Liver (tissue), 9 donors: ENCODE results near the gene CLMN. TPM values are rescaled to one million over a fixed set of nuclear protein-coding genes. Genes with fewer than 3 reads are reported as not detected.

Experiments
- DNase-seq: peaks from one replicate; pipeline ENCODE4 v3.0.0-alpha.2; 2017; ENCODE audit warnings: low spot score
- H3K27ac ChIP-seq, 2 donors: one replicate each; pipeline ENCODE4 v1.7.0; 2013; ENCODE audit warnings: inconsistent platforms in 2 of 2, low read length in 2 of 2, control low read depth in 1 of 2, low read depth in 1 of 2, mild to moderate bottlenecking in 1 of 2
- H3K27me3 ChIP-seq, 4 donors: one replicate each; pipeline versions ENCODE4 v1.6.1 to v1.7.0; 2013; ENCODE audit warnings: low read length in 3 of 4, inconsistent platforms in 1 of 4, mild to moderate bottlenecking in 1 of 4, moderate library complexity in 1 of 4; ENCODE audit not compliant: control insufficient read depth in 4 of 4, insufficient read depth in 4 of 4
- H3K36me3 ChIP-seq, 4 donors: one replicate each; pipeline versions ENCODE4 v1.6.1 to v1.7.0; 2013; ENCODE audit warnings: low read length in 3 of 4, mild to moderate bottlenecking in 3 of 4, low read depth in 1 of 4, moderate library complexity in 1 of 4; ENCODE audit not compliant: control insufficient read depth in 4 of 4, insufficient read depth in 3 of 4
- H3K4me1 ChIP-seq, 4 donors: one replicate each; pipeline versions ENCODE4 v1.6.1 to v1.7.0; 2013; ENCODE audit warnings: low read length in 3 of 4, mild to moderate bottlenecking in 3 of 4, moderate library complexity in 1 of 4; ENCODE audit not compliant: control insufficient read depth in 4 of 4, insufficient read depth in 4 of 4
- H3K4me3 ChIP-seq, 3 donors: one replicate each; pipeline versions ENCODE4 v1.6.1 to v1.7.0; 2013; ENCODE audit warnings: low read length in 3 of 3, control low read depth in 1 of 3, low read depth in 1 of 3, mild to moderate bottlenecking in 1 of 3
- H3K9ac ChIP-seq, 2 donors: one replicate each; pipeline ENCODE4 v1.7.0; 2013; ENCODE audit warnings: low read length in 2 of 2, mild to moderate bottlenecking in 2 of 2, moderate library complexity in 2 of 2, control low read depth in 1 of 2, low read depth in 1 of 2
- H3K9me3 ChIP-seq, 4 donors: one replicate each; pipeline versions ENCODE4 v1.6.1 to v1.7.0; 2013; ENCODE audit warnings: low read length in 3 of 4; ENCODE audit not compliant: control insufficient read depth in 4 of 4
- CTCF ChIP-seq: fragments of 150-350 bp; IDR thresholded peaks from 2 replicates; pipeline ENCODE4 v1.5.1; 2017; ENCODE audit warnings: improper control_type of control experiment, low read depth, low read length; ENCODE audit not compliant: missing input control
- EGR1 ChIP-seq, 2 donors: IDR thresholded peaks; 2 replicates each; pipeline ENCODE4 v1.6.1; 2016 to 2018; ENCODE audit warnings: antibody characterized with exemption in 2 of 2, low read depth in 2 of 2
- FOXA1 ChIP-seq: IDR thresholded peaks from 2 replicates; pipeline ENCODE4 v1.6.1; 2016; ENCODE audit warnings: antibody characterized with exemption
- FOXA2 ChIP-seq: IDR thresholded peaks from 2 replicates; pipeline ENCODE4 v1.6.1; 2016; ENCODE audit warnings: antibody characterized with exemption
- GABPA ChIP-seq, 2 donors: IDR thresholded peaks in 1 of 2; conservative IDR thresholded peaks in 1 of 2; 2 replicates each; pipeline ENCODE4 v1.6.1; 2016; ENCODE audit warnings: antibody characterized with exemption in 2 of 2, mild to moderate bottlenecking in 1 of 2, moderate library complexity in 1 of 2
- HNF4A ChIP-seq, 2 donors: conservative IDR thresholded peaks; 2 replicates each; pipeline ENCODE4 v1.6.1; 2016; ENCODE audit warnings: antibody characterized with exemption in 2 of 2, mild to moderate bottlenecking in 2 of 2
- HNF4G ChIP-seq: IDR thresholded peaks from 2 replicates; pipeline ENCODE4 v1.6.1; 2016; ENCODE audit warnings: antibody characterized with exemption
- JUND ChIP-seq, 2 donors: IDR thresholded peaks; 2 replicates each; pipeline ENCODE4 v1.6.1; 2016; ENCODE audit warnings: antibody characterized with exemption in 2 of 2
- MAX ChIP-seq: IDR thresholded peaks from 2 replicates; pipeline ENCODE4 v1.6.1; 2016; ENCODE audit warnings: antibody characterized with exemption
- NR2F2 ChIP-seq: IDR thresholded peaks from 2 replicates; pipeline ENCODE4 v1.6.1; 2016; ENCODE audit warnings: antibody characterized with exemption
- RAD21 ChIP-seq, 2 donors: IDR thresholded peaks; 2 replicates each; pipeline ENCODE4 v1.6.1; 2016; ENCODE audit warnings: antibody characterized with exemption in 2 of 2, mild to moderate bottlenecking in 2 of 2
- RXRA ChIP-seq, 2 donors: IDR thresholded peaks; 2 replicates each; pipeline ENCODE4 v1.6.1; 2017 to 2018; ENCODE audit warnings: antibody characterized with exemption in 2 of 2, mild to moderate bottlenecking in 1 of 2
- SP1 ChIP-seq: IDR thresholded peaks from 2 replicates; pipeline ENCODE4 v1.6.1; 2018; ENCODE audit warnings: antibody characterized with exemption, mild to moderate bottlenecking
- TAF1 ChIP-seq: conservative IDR thresholded peaks from 2 replicates; pipeline ENCODE4 v1.6.1; 2016; ENCODE audit warnings: antibody characterized with exemption, mild to moderate bottlenecking
- YY1 ChIP-seq: IDR thresholded peaks from 2 replicates; pipeline ENCODE4 v1.6.1; 2016; ENCODE audit warnings: antibody characterized with exemption, mild to moderate bottlenecking
- WGBS: extraction: QIAGEN DNeasy Blood & Tissue Kit; methylation state at CpG from one replicate; pipeline ENCODE4 v1.1.7; 2013; 5-methylcytosine and 5-hydroxymethylcytosine counted together
- polyA plus RNA-seq, 2 donors: library from polyadenylated mRNA; stranded (reverse) in 1 of 2; unstranded in 1 of 2; fragments of 200-250 nt in 1 of 2; fragments of >200 nt in 1 of 2; fragmentation: Nextera tagmentation in 1 of 2; extraction: Ambion mirVana in 1 of 2; gene quantifications; one replicate each; pipeline versions ENCODE4 v1.2.1 to v1.2.3, GENCODE V29; 2013 to 2015
- total RNA-seq, 2 donors: library from RNA; depleted of rRNA; stranded (reverse); fragments of >200 nt; gene quantifications; one replicate each; pipeline ENCODE4 v1.2.3, GENCODE V29; 2014
- TF ChIP-seq, protein P1 (sequence below): IDR thresholded peaks from 2 replicates; pipeline ENCODE4 v1.6.1; 2016; ENCODE audit warnings: antibody characterized with exemption
- TF ChIP-seq, protein P2 (sequence below): IDR thresholded peaks from 2 replicates; pipeline ENCODE4 v1.6.1; 2016; ENCODE audit warnings: antibody characterized with exemption, mild to moderate bottlenecking
- TF ChIP-seq, protein P3 (sequence below): IDR thresholded peaks from 2 replicates; pipeline ENCODE4 v1.6.1; 2016; ENCODE audit warnings: antibody characterized with exemption
- donor health status: healthy.
- donor health status: healthy.
- donor health status: healthy.
- donor health status: healthy.
- donor health status: healthy.

CLMN gene
- total and polyA plus RNA-seq, 4 donors, result 6.0 to 41.1 (median 24.1) TPM

DNA sequence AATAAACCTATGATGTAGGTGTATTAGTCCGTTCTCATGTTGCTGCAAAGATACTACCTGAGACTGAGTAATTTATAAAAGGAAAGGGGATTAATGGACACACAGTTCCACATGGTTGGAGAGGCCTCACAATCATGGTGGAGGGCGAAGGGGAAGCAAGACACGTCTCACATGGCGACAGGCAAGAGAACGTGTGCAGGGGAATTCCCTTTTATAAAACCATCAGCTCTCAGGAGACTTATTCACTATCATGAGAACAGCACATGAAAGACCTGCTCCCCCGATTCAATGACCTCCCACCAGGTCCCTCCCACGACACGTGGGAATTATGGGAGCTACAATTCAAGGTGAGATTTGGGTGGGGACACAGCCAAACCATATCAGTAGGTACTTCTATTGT is 103.7 kb downstream of the CLMN start:
- Histone ChIP-seq H3K9ac (no peak overlapping the region), H3K4me3 (no peak overlapping the region), H3K36me3 (peaks cover 0 to 5% (median 0%) of the 10 kb centered on the region in 4 donors), H3K27ac (no peak overlapping the region), H3K4me1 (peaks cover 11 to 30% (median 24%) of the 10 kb centered on the region in 4 donors), H3K9me3 (no peaks in the 10 kb centered on the region), H3K27me3 (no peaks in the 10 kb centered on the region)
- no peak for DNase-seq
- TF ChIP-seq SP1 (no peak), HNF4G (no peak), TAF1 (no peak), FOXA1 (no peak), RXRA (IDR thresholded peaks at IDR 0.05) (no peak), MAX (no peak), RAD21 (IDR thresholded peaks at IDR 0.05) (no peak)
- TF ChIP-seq, protein P1, sequence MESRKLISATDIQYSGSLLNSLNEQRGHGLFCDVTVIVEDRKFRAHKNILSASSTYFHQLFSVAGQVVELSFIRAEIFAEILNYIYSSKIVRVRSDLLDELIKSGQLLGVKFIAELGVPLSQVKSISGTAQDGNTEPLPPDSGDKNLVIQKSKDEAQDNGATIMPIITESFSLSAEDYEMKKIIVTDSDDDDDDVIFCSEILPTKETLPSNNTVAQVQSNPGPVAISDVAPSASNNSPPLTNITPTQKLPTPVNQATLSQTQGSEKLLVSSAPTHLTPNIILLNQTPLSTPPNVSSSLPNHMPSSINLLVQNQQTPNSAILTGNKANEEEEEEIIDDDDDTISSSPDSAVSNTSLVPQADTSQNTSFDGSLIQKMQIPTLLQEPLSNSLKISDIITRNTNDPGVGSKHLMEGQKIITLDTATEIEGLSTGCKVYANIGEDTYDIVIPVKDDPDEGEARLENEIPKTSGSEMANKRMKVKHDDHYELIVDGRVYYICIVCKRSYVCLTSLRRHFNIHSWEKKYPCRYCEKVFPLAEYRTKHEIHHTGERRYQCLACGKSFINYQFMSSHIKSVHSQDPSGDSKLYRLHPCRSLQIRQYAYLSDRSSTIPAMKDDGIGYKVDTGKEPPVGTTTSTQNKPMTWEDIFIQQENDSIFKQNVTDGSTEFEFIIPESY, result no peak
- WGBS, result 90% methylated on average over 8 of the region's 8 CpGs

GRCh38 chr14:95215094-95215725 is 104.5 kb downstream of the CLMN start:
- no peak overlapping the region for H3K27ac ChIP-seq
- 74% methylated on average over 3 of the region's 3 CpGs for WGBS
- no peaks in the 10 kb centered on the region for H3K27me3 ChIP-seq
- H3K4me1 ChIP-seq, result peaks cover 9 to 31% (median 25%) of the 10 kb centered on the region in 4 donors
- TF ChIP-seq SP1 (no peak), CTCF (no peak), GABPA (IDR thresholded peaks at IDR 0.05 in 1 of 2, conservative IDR thresholded peaks at IDR 0.05 in 1 of 2) (no peak), RXRA (IDR thresholded peaks at IDR 0.05) (no peak), EGR1 (IDR thresholded peaks at IDR 0.05; ENCODE audit: low read depth in 2 of 2) (no peak), NR2F2 (no peak), MAX (no peak), HNF4G (no peak), FOXA1 (no peak), YY1 (no peak), FOXA2 (no peak), JUND (IDR thresholded peaks at IDR 0.05) (no peak), RAD21 (IDR thresholded peaks at IDR 0.05) (no peak), HNF4A (conservative IDR thresholded peaks at IDR 0.05) (no peak), TAF1 (no peak)
- TF ChIP-seq, protein P1, result no peak
- TF ChIP-seq, protein P2, sequence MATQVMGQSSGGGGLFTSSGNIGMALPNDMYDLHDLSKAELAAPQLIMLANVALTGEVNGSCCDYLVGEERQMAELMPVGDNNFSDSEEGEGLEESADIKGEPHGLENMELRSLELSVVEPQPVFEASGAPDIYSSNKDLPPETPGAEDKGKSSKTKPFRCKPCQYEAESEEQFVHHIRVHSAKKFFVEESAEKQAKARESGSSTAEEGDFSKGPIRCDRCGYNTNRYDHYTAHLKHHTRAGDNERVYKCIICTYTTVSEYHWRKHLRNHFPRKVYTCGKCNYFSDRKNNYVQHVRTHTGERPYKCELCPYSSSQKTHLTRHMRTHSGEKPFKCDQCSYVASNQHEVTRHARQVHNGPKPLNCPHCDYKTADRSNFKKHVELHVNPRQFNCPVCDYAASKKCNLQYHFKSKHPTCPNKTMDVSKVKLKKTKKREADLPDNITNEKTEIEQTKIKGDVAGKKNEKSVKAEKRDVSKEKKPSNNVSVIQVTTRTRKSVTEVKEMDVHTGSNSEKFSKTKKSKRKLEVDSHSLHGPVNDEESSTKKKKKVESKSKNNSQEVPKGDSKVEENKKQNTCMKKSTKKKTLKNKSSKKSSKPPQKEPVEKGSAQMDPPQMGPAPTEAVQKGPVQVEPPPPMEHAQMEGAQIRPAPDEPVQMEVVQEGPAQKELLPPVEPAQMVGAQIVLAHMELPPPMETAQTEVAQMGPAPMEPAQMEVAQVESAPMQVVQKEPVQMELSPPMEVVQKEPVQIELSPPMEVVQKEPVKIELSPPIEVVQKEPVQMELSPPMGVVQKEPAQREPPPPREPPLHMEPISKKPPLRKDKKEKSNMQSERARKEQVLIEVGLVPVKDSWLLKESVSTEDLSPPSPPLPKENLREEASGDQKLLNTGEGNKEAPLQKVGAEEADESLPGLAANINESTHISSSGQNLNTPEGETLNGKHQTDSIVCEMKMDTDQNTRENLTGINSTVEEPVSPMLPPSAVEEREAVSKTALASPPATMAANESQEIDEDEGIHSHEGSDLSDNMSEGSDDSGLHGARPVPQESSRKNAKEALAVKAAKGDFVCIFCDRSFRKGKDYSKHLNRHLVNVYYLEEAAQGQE, result no peak
- TF ChIP-seq, protein P3, sequence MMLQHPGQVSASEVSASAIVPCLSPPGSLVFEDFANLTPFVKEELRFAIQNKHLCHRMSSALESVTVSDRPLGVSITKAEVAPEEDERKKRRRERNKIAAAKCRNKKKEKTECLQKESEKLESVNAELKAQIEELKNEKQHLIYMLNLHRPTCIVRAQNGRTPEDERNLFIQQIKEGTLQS, result no peak
- no peak overlapping the region for H3K9ac ChIP-seq
- peaks cover 0 to 5% (median 0%) of the 10 kb centered on the region in 4 donors for H3K36me3 ChIP-seq
- DNase-seq, result no peak
- no peaks in the 10 kb centered on the region for H3K9me3 ChIP-seq
- H3K4me3 ChIP-seq, result no peak overlapping the region
